HEK293 (cell line): Measurements from ENCODE around the gene OPALIN.

Source experiments
- CTCF ChIA-PET: fragments of 350-600 bp; formaldehyde crosslinking; extraction: SDS; loops from one replicate; lab custom pipeline; 2021; ENCODE audit warnings: antibody characterized with exemption; lab: Yijun Ruan, JAX
- POLR2A ChIA-PET: fragments of 300-600 bp; formaldehyde crosslinking; extraction: SDS; loops from one replicate; lab custom pipeline; 2020; ENCODE audit warnings: antibody characterized with exemption, inconsistent platforms; lab: Yijun Ruan, JAX
- H3K27ac ChIP-seq: fragments of 200-500 bp; sonication (Bioruptor generic); 2 replicates; pipeline ENCODE4 v1.5.1; 2014; ENCODE audit warnings: low read depth, low read length, control low read depth, inconsistent platforms; ENCODE audit errors: extremely low read depth
- H3K36me3 ChIP-seq, 2 experiments: fragments of 200-500 bp in 1 of 2; sonication (Bioruptor generic) in 1 of 2; 1 replicate in 1 of 2; 2 replicates in 1 of 2; pipeline ENCODE4 v1.5.1; 2014 to 2017; ENCODE audit warnings: inconsistent platforms in 2 of 2, low read length in 2 of 2; ENCODE audit not compliant: control insufficient read depth in 2 of 2, insufficient read depth in 1 of 2
- H3K4me1 ChIP-seq: fragments of 200-500 bp; sonication (Bioruptor generic); 2 replicates; pipeline ENCODE4 v1.5.1; 2014; ENCODE audit warnings: mild to moderate bottlenecking, low read length, inconsistent platforms; ENCODE audit not compliant: control insufficient read depth, insufficient read depth
- H3K4me3 ChIP-seq: 2 replicates; pipeline ENCODE4 v1.5.1; 2011; ENCODE audit warnings: low read depth, mild to moderate bottlenecking, control low read depth, low read length, moderate library complexity
- H3K9me3 ChIP-seq: fragments of 200-500 bp; sonication (Bioruptor generic); 2 replicates; pipeline ENCODE4 v1.5.1; 2014; ENCODE audit warnings: low read depth, low read length, inconsistent platforms; ENCODE audit not compliant: control insufficient read depth, insufficient read depth
- OVOL3 ChIP-seq: fragments of 450-650 bp; formaldehyde crosslinking; IDR thresholded peaks from 2 replicates; pipeline ENCODE4 v1.5.1; 2016; ENCODE audit warnings: missing biosample characterization, missing genetic modification characterization
- REPIN1 ChIP-seq: fragments of 450-650 bp; formaldehyde crosslinking; IDR thresholded peaks from 2 replicates; pipeline ENCODE4 v1.5.1; 2017; ENCODE audit warnings: missing biosample characterization, missing genetic modification characterization, low read depth
- SETDB1 ChIP-seq: IDR thresholded peaks from one replicate; pipeline ENCODE4 v1.6.1; 2017; ENCODE audit warnings: mild to moderate bottlenecking, low read length, moderate library complexity, mixed read lengths; ENCODE audit not compliant: insufficient read length
- ZNF133 ChIP-seq: fragments of 450-650 bp; formaldehyde crosslinking; IDR thresholded peaks from 2 replicates; pipeline ENCODE4 v1.5.1; 2016; ENCODE audit warnings: missing biosample characterization, missing genetic modification characterization
- ZNF138 ChIP-seq: fragments of 450-650 bp; formaldehyde crosslinking; IDR thresholded peaks from 2 replicates; pipeline ENCODE4 v1.5.1; 2016; ENCODE audit warnings: missing biosample characterization, missing genetic modification characterization, borderline replicate concordance
- ZNF521 ChIP-seq: fragments of 450-650 bp; formaldehyde crosslinking; IDR thresholded peaks from 2 replicates; pipeline ENCODE4 v1.5.1; 2017; ENCODE audit warnings: missing biosample characterization, mild to moderate bottlenecking, missing genetic modification characterization
- ZNF530 ChIP-seq: fragments of 450-650 bp; formaldehyde crosslinking; IDR thresholded peaks from 2 replicates; pipeline ENCODE4 v1.5.1; 2016; ENCODE audit warnings: low read depth, missing biosample characterization, missing genetic modification characterization
- ZNF658 ChIP-seq: fragments of 450-650 bp; formaldehyde crosslinking; IDR thresholded peaks from 2 replicates; pipeline ENCODE4; 2016; ENCODE audit warnings: missing biosample characterization, missing genetic modification characterization
- ZNF660 ChIP-seq: fragments of 450-650 bp; IDR thresholded peaks from 2 replicates; pipeline ENCODE4 v1.5.1; 2018; ENCODE audit warnings: missing biosample characterization, mild to moderate bottlenecking, missing genetic modification characterization
- ZNF670 ChIP-seq: fragments of 450-650 bp; formaldehyde crosslinking; IDR thresholded peaks from 2 replicates; pipeline ENCODE4 v1.5.1; 2016; ENCODE audit warnings: missing biosample characterization, missing genetic modification characterization, low read depth
- TF ChIP-seq, protein P1 (sequence below): fragments of 450-650 bp; formaldehyde crosslinking; IDR thresholded peaks from 2 replicates; pipeline ENCODE4 v1.5.1; 2016; ENCODE audit warnings: missing biosample characterization, missing genetic modification characterization, borderline replicate concordance
- TF ChIP-seq, protein P2 (sequence below): fragments of 450-650 bp; formaldehyde crosslinking; IDR thresholded peaks from 2 replicates; pipeline ENCODE4 v1.5.1; 2016; ENCODE audit warnings: missing biosample characterization, missing genetic modification characterization
- TF ChIP-seq, protein P3 (sequence below): fragments of 450-650 bp; formaldehyde crosslinking; IDR thresholded peaks from 2 replicates; pipeline ENCODE4 v1.5.1; 2016; ENCODE audit warnings: missing biosample characterization, missing genetic modification characterization
- TF ChIP-seq, protein P4 (sequence below): fragments of 450-650 bp; formaldehyde crosslinking; IDR thresholded peaks from 2 replicates; pipeline ENCODE4 v1.5.1; 2016; ENCODE audit warnings: missing biosample characterization, missing genetic modification characterization
- TF ChIP-seq, protein P5 (sequence below): fragments of 450-650 bp; formaldehyde crosslinking; IDR thresholded peaks from 2 replicates; pipeline ENCODE4 v1.5.1; 2016; ENCODE audit warnings: missing biosample characterization, missing genetic modification characterization, borderline replicate concordance
- TF ChIP-seq, protein P6 (sequence below): fragments of 450-650 bp; formaldehyde crosslinking; IDR thresholded peaks from 2 replicates; pipeline ENCODE4 v1.5.1; 2016; ENCODE audit warnings: missing biosample characterization, missing genetic modification characterization

The OPALIN gene

DNA sequence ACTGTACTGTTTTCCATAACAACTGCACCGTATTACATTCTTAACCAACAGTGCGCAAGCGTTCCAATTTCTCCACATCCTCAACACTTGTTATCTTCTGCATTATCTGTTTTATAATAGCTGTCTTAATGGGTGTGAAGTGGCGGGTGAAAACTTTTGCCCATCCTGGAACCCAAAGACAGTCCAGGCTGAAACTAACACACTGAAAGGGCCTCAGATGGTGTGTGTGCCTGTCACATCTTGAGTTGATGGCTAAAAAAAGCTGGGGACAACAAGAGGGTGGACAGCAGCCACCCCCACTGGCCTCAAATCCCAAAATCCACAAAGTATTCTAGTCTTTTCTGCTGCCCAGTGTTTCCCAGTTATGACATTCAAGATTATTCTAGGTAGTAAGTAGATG is 19.4 kb downstream of the OPALIN start (continued):
- TF ChIP-seq, protein P1, sequence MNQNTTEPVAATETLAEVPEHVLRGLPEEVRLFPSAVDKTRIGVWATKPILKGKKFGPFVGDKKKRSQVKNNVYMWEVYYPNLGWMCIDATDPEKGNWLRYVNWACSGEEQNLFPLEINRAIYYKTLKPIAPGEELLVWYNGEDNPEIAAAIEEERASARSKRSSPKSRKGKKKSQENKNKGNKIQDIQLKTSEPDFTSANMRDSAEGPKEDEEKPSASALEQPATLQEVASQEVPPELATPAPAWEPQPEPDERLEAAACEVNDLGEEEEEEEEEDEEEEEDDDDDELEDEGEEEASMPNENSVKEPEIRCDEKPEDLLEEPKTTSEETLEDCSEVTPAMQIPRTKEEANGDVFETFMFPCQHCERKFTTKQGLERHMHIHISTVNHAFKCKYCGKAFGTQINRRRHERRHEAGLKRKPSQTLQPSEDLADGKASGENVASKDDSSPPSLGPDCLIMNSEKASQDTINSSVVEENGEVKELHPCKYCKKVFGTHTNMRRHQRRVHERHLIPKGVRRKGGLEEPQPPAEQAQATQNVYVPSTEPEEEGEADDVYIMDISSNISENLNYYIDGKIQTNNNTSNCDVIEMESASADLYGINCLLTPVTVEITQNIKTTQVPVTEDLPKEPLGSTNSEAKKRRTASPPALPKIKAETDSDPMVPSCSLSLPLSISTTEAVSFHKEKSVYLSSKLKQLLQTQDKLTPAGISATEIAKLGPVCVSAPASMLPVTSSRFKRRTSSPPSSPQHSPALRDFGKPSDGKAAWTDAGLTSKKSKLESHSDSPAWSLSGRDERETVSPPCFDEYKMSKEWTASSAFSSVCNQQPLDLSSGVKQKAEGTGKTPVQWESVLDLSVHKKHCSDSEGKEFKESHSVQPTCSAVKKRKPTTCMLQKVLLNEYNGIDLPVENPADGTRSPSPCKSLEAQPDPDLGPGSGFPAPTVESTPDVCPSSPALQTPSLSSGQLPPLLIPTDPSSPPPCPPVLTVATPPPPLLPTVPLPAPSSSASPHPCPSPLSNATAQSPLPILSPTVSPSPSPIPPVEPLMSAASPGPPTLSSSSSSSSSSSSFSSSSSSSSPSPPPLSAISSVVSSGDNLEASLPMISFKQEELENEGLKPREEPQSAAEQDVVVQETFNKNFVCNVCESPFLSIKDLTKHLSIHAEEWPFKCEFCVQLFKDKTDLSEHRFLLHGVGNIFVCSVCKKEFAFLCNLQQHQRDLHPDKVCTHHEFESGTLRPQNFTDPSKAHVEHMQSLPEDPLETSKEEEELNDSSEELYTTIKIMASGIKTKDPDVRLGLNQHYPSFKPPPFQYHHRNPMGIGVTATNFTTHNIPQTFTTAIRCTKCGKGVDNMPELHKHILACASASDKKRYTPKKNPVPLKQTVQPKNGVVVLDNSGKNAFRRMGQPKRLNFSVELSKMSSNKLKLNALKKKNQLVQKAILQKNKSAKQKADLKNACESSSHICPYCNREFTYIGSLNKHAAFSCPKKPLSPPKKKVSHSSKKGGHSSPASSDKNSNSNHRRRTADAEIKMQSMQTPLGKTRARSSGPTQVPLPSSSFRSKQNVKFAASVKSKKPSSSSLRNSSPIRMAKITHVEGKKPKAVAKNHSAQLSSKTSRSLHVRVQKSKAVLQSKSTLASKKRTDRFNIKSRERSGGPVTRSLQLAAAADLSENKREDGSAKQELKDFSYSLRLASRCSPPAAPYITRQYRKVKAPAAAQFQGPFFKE (tag by site-specific recombination), result no peak
- TF ChIP-seq ZNF660 (tag by site-specific recombination) (no peak), OVOL3 (tag by site-specific recombination) (no peak), ZNF138 (no peak), ZNF530 (tag by site-specific recombination) (no peak), ZNF133 (tag by site-specific recombination) (no peak), ZNF521 (tag by site-specific recombination) (no peak)
- TF ChIP-seq, protein P2, sequence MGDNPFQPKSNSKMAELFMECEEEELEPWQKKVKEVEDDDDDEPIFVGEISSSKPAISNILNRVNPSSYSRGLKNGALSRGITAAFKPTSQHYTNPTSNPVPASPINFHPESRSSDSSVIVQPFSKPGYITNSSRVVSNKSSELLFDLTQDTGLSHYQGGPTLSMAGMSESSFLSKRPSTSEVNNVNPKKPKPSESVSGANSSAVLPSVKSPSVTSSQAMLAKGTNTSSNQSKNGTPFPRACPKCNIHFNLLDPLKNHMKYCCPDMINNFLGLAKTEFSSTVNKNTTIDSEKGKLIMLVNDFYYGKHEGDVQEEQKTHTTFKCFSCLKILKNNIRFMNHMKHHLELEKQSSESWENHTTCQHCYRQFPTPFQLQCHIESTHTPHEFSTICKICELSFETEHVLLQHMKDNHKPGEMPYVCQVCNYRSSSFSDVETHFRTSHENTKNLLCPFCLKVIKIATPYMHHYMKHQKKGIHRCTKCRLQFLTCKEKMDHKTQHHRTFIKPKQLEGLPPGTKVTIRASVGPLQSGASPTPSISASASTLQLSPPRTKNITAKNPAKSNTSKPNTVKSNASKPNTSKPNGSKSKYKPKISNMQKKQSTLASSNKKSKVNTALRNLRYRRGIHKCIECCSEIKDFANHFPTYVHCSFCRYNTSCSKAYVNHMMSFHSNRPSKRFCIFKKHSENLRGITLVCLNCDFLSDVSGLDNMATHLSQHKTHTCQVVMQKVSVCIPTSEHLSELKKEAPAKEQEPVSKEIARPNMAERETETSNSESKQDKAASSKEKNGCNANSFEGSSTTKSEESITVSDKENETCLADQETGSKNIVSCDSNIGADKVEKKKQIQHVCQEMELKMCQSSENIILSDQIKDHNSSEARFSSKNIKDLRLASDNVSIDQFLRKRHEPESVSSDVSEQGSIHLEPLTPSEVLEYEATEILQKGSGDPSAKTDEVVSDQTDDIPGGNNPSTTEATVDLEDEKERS (tag by site-specific recombination), result no peak
- TF ChIP-seq, protein P3, sequence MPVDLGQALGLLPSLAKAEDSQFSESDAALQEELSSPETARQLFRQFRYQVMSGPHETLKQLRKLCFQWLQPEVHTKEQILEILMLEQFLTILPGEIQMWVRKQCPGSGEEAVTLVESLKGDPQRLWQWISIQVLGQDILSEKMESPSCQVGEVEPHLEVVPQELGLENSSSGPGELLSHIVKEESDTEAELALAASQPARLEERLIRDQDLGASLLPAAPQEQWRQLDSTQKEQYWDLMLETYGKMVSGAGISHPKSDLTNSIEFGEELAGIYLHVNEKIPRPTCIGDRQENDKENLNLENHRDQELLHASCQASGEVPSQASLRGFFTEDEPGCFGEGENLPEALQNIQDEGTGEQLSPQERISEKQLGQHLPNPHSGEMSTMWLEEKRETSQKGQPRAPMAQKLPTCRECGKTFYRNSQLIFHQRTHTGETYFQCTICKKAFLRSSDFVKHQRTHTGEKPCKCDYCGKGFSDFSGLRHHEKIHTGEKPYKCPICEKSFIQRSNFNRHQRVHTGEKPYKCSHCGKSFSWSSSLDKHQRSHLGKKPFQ (tag by site-specific recombination), result no peak
- TF ChIP-seq, protein P4, sequence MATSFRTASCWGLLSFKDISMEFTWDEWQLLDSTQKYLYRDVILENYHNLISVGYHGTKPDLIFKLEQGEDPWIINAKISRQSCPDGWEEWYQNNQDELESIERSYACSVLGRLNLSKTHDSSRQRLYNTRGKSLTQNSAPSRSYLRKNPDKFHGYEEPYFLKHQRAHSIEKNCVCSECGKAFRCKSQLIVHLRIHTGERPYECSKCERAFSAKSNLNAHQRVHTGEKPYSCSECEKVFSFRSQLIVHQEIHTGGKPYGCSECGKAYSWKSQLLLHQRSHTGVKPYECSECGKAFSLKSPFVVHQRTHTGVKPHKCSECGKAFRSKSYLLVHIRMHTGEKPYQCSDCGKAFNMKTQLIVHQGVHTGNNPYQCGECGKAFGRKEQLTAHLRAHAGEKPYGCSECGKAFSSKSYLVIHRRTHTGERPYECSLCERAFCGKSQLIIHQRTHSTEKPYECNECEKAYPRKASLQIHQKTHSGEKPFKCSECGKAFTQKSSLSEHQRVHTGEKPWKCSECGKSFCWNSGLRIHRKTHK, result no peak

DNA sequence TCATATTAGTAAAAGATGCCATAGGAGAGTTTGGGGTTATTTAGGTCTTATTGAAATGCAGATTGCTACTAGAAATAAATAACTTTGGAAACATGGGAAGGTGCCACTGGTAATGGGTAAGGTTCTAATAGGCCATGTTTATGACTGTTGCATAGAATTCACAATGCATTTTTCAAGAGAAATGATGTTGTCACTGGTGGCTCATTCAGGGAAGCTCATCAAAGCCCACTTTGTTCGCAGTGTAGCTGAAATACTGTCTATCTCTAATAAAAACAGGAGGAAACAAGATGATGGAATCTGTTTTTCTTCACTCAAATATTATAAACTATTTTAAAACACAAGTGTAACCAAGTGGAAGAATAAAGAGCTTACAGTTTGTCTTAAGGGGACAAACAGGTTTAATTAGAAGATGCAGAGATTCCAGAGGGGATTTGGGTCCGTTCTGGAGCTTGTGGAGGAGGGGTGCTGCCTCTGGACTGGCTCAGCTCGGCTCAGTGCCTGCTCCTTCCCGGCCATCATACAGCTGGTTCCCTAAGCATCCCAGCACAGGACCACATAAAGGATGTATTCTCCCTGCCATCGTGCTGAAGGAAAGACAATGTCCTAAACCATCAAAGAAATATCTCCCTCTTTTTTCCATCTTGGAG is 20.4 kb downstream of the OPALIN start:
- Histone ChIP-seq H3K4me3 (no peak overlapping the region), H3K9me3 (no peaks in the 10 kb centered on the region), H3K27ac (no peak overlapping the region), H3K36me3 (no peaks in the 10 kb centered on the region), H3K4me1 (no peaks in the 10 kb centered on the region)
- ChIA-PET CTCF (interaction anchor here (0.6 to 5.9 kb wide), 18 partner anchors 8 to 700 kb away, joined by 3 to 48 read pairs (median 4); no protein-coding TSS in a partner anchor), POLR2A (no interaction called here)
- TF ChIP-seq ZNF658 (tag by site-specific recombination) (no peak), SETDB1 (no peak), ZNF670 (no peak), REPIN1 (no peak), ZNF138 (no peak)
- TF ChIP-seq, protein P5, sequence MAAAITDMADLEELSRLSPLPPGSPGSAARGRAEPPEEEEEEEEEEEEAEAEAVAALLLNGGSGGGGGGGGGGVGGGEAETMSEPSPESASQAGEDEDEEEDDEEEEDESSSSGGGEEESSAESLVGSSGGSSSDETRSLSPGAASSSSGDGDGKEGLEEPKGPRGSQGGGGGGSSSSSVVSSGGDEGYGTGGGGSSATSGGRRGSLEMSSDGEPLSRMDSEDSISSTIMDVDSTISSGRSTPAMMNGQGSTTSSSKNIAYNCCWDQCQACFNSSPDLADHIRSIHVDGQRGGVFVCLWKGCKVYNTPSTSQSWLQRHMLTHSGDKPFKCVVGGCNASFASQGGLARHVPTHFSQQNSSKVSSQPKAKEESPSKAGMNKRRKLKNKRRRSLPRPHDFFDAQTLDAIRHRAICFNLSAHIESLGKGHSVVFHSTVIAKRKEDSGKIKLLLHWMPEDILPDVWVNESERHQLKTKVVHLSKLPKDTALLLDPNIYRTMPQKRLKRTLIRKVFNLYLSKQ (tag by site-specific recombination), result no peak
- TF ChIP-seq, protein P6, sequence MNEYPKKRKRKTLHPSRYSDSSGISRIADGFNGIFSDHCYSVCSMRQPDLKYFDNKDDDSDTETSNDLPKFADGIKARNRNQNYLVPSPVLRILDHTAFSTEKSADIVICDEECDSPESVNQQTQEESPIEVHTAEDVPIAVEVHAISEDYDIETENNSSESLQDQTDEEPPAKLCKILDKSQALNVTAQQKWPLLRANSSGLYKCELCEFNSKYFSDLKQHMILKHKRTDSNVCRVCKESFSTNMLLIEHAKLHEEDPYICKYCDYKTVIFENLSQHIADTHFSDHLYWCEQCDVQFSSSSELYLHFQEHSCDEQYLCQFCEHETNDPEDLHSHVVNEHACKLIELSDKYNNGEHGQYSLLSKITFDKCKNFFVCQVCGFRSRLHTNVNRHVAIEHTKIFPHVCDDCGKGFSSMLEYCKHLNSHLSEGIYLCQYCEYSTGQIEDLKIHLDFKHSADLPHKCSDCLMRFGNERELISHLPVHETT (tag by site-specific recombination), result no peak
